HG03442 (cell line): Measurements from ENCODE around the gene EDRF1.

Experiments used
- ATAC-seq: cut with Tn5 transposase; IDR thresholded peaks from one replicate; pipeline ENCODE4 v1.9.1; 2021; ENCODE audit warnings: mild to moderate bottlenecking, moderate library complexity; ENCODE audit not compliant: unreplicated experiment

Gene EDRF1

GRCh38 chr10:125785791-125786190, 66.3 kb downstream of the EDRF1 start:
- no peak for ATAC-seq

- ATAC-seq, result no peak
Measured at GRCh38 chr10:125788156-125789034, 68.9 kb downstream of the EDRF1 start.

- no peak for ATAC-seq
Measured at GRCh38 chr10:125792342-125793300, 73.1 kb downstream of the EDRF1 start.

GRCh38 chr10:125795128-125795527, 75.6 kb downstream of the EDRF1 start:
- no peak for ATAC-seq

GRCh38 chr10:125795637-125796190, 76.2 kb downstream of the EDRF1 start:
- no peak for ATAC-seq

- ATAC-seq, result no peak
Measured at GRCh38 chr10:125797424-125797823, 77.9 kb downstream of the EDRF1 start.

- no peak for ATAC-seq
Measured at GRCh38 chr10:125797994-125798662, 78.6 kb downstream of the EDRF1 start.

GRCh38 chr10:125799451-125800182, 80.1 kb downstream of the EDRF1 start:
- ATAC-seq, result no peak

GRCh38 chr10:125801574-125801973, 82.1 kb downstream of the EDRF1 start:
- ATAC-seq, result no peak

GRCh38 chr10:125802131-125802530, 82.6 kb downstream of the EDRF1 start:
- ATAC-seq, result no peak

GRCh38 chr10:125802739-125803138, 83.2 kb downstream of the EDRF1 start:
- no peak for ATAC-seq

GRCh38 chr10:125808047-125808446, 88.5 kb downstream of the EDRF1 start:
- no peak for ATAC-seq

GRCh38 chr10:125811251-125811650, 91.7 kb downstream of the EDRF1 start:
- ATAC-seq, result no peak

- ATAC-seq, result no peak
Measured at GRCh38 chr10:125812128-125812750, 92.7 kb downstream of the EDRF1 start.
